ENCODE results near the gene UAP1L1. TPM values are rescaled to one million over a fixed set of nuclear protein-coding genes. Genes with fewer than 3 reads are reported as not detected.

Gene UAP1L1
- total and polyA plus RNA-seq, 9 of the 15 experiments (the other 6 are each of a cell fraction or from before 2014, with no cell fraction given) = 0.20 to 8.6 (median 3.7) TPM

- TF ChIP-seq, protein P1, sequence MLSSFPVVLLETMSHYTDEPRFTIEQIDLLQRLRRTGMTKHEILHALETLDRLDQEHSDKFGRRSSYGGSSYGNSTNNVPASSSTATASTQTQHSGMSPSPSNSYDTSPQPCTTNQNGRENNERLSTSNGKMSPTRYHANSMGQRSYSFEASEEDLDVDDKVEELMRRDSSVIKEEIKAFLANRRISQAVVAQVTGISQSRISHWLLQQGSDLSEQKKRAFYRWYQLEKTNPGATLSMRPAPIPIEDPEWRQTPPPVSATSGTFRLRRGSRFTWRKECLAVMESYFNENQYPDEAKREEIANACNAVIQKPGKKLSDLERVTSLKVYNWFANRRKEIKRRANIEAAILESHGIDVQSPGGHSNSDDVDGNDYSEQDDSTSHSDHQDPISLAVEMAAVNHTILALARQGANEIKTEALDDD (IDR thresholded peaks at IDR 0.05) = no peak
- TF ChIP-seq, protein P2, sequence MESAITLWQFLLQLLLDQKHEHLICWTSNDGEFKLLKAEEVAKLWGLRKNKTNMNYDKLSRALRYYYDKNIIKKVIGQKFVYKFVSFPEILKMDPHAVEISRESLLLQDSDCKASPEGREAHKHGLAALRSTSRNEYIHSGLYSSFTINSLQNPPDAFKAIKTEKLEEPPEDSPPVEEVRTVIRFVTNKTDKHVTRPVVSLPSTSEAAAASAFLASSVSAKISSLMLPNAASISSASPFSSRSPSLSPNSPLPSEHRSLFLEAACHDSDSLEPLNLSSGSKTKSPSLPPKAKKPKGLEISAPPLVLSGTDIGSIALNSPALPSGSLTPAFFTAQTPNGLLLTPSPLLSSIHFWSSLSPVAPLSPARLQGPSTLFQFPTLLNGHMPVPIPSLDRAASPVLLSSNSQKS (CRISPR knock-in tag; IDR thresholded peaks at IDR 0.05) = no peak
- TF ChIP-seq, protein P3, sequence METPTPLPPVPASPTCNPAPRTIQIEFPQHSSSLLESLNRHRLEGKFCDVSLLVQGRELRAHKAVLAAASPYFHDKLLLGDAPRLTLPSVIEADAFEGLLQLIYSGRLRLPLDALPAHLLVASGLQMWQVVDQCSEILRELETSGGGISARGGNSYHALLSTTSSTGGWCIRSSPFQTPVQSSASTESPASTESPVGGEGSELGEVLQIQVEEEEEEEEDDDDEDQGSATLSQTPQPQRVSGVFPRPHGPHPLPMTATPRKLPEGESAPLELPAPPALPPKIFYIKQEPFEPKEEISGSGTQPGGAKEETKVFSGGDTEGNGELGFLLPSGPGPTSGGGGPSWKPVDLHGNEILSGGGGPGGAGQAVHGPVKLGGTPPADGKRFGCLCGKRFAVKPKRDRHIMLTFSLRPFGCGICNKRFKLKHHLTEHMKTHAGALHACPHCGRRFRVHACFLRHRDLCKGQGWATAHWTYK (CRISPR knock-in tag; IDR thresholded peaks at IDR 0.05) = no peak
- TF ChIP-seq SOX6 (IDR thresholded peaks at IDR 0.05) (no peak), FOSL1 (tag; conservative IDR thresholded peaks at IDR 0.05) (no peak), GATAD2B (IDR thresholded peaks at IDR 0.05; ENCODE audit: borderline replicate concordance) (no peak), ATF7 (IDR thresholded peaks at IDR 0.05) (no peak), ARID1B (IDR thresholded peaks at IDR 0.05) (no peak), SRF (CRISPR knock-in tag; IDR thresholded peaks at IDR 0.05) (no peak), SMAD4 (CRISPR knock-in tag; conservative IDR thresholded peaks at IDR 0.05) (peak; percentile 57; the same call in 1 of the 2 replicates), NR2C1 (IDR thresholded peaks at IDR 0.05) (no peak), NR2C1 (tag; IDR thresholded peaks at IDR 0.05) (no peak), YBX1 (IDR thresholded peaks at IDR 0.05) (no peak), SIX5 (IDR thresholded peaks at IDR 0.05; ENCODE audit: borderline replicate concordance in 1 of 2, insufficient read depth in 1 of 2, low read depth in 1 of 2, low read length in 2 of 2) (no peak), KDM5B (IDR thresholded peaks at IDR 0.05; ENCODE audit: insufficient replicate concordance, low read depth, low read length) (no peak), POLR2H (tag; IDR thresholded peaks at IDR 0.05; ENCODE audit: low read depth) (no peak), FIP1L1 (IDR thresholded peaks at IDR 0.05; ENCODE audit: low read depth, low read length, poor library complexity, severe bottlenecking) (no peak), PHF8 (IDR thresholded peaks at IDR 0.05; ENCODE audit: borderline replicate concordance, low read length) (no peak), ZBTB7A (IDR thresholded peaks at IDR 0.05; ENCODE audit: borderline replicate concordance, control insufficient read depth, low read depth, low read length) (peak; percentile 64; the same call in 1 of the 2 replicates), BCL6 (CRISPR knock-in tag; IDR thresholded peaks at IDR 0.05) (no peak)
- TF ChIP-seq, protein P4, sequence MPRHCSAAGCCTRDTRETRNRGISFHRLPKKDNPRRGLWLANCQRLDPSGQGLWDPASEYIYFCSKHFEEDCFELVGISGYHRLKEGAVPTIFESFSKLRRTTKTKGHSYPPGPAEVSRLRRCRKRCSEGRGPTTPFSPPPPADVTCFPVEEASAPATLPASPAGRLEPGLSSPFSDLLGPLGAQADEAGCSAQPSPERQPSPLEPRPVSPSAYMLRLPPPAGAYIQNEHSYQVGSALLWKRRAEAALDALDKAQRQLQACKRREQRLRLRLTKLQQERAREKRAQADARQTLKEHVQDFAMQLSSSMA (CRISPR knock-in tag; IDR thresholded peaks at IDR 0.05) = no peak
- TF ChIP-seq, protein P5, sequence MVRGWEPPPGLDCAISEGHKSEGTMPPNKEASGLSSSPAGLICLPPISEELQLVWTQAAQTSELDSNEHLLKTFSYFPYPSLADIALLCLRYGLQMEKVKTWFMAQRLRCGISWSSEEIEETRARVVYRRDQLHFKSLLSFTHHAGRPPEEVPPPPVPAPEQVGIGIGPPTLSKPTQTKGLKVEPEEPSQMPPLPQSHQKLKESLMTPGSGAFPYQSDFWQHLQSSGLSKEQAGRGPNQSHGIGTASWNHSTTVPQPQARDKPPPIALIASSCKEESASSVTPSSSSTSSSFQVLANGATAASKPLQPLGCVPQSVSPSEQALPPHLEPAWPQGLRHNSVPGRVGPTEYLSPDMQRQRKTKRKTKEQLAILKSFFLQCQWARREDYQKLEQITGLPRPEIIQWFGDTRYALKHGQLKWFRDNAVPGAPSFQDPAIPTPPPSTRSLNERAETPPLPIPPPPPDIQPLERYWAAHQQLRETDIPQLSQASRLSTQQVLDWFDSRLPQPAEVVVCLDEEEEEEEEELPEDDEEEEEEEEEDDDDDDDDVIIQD (CRISPR knock-in tag; IDR thresholded peaks at IDR 0.05) = no peak
- TF ChIP-seq, protein P6, sequence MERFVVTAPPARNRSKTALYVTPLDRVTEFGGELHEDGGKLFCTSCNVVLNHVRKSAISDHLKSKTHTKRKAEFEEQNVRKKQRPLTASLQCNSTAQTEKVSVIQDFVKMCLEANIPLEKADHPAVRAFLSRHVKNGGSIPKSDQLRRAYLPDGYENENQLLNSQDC (CRISPR knock-in tag; IDR thresholded peaks at IDR 0.05) = no peak
These were observed 31.1 kb upstream of the UAP1L1 start, which contains the start of gene NPDC1 (continued) for GRCh38 chr9:137046088-137046787.

Measured in K562 (cell line).